Prostate gland (tissue), 2 donors: ENCODE results near the gene PTPRU.

Experiments used
- POLR2A ChIP-seq: fragments of 450-650 bp; IDR thresholded peaks from one replicate; pipeline ENCODE4 v1.6.1; 2016; ENCODE audit warnings: antibody characterized with exemption, mild to moderate bottlenecking
- POLR2AphosphoS5 ChIP-seq: sonication (generic); formaldehyde crosslinking; IDR thresholded peaks from one replicate; pipeline ENCODE4 v1.6.1; 2017; ENCODE audit warnings: antibody characterized with exemption
- TF ChIP-seq, protein P1 (sequence below), 4 experiments: fragments of 200-600 bp in 2 of 4; fragments of 450-650 bp in 2 of 4; sonication (generic) in 2 of 4; IDR thresholded peaks; 1 replicate in 3 of 4; 2 replicates in 1 of 4; pipeline ENCODE4 v1.5.1; 2016 to 2019; ENCODE audit warnings: antibody characterized with exemption in 4 of 4, mild to moderate bottlenecking in 2 of 4, moderate library complexity in 2 of 4

DNA sequence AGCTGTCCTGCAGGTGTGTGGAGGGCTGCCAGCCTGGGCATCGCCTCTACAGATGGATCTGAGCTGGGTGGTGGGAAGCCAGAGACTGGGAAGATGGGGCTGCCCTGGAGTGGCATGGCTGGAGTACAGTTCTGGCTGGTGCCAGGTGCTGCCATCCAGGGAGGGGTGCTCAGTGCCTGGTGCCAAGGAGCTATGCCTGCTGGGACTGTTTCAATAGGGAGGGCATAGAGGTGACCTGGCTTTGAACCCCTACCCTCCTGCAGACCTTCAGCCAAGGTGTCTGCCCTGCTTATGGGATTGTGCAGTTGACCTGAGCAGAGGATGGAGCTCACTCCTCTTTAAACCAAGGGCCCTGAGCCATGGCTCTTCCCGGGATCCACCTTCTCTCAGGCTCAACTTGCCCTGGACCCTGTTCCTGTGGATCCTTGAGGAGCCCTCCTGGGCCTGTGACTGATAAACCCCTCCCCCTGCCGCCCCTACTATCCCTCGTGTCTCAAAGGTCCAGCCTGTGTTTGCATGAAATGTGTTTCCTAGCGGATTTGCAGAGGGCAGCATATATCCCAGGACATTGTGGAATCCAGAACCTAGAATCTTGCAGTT, 48.7 kb downstream of the PTPRU start:
- TF ChIP-seq POLR2AphosphoS5 (no peak), POLR2A (no peak)
- TF ChIP-seq, protein P1, sequence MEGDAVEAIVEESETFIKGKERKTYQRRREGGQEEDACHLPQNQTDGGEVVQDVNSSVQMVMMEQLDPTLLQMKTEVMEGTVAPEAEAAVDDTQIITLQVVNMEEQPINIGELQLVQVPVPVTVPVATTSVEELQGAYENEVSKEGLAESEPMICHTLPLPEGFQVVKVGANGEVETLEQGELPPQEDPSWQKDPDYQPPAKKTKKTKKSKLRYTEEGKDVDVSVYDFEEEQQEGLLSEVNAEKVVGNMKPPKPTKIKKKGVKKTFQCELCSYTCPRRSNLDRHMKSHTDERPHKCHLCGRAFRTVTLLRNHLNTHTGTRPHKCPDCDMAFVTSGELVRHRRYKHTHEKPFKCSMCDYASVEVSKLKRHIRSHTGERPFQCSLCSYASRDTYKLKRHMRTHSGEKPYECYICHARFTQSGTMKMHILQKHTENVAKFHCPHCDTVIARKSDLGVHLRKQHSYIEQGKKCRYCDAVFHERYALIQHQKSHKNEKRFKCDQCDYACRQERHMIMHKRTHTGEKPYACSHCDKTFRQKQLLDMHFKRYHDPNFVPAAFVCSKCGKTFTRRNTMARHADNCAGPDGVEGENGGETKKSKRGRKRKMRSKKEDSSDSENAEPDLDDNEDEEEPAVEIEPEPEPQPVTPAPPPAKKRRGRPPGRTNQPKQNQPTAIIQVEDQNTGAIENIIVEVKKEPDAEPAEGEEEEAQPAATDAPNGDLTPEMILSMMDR (IDR thresholded peaks at IDR 0.05), result no peak
